K562 (cell line): ENCODE measurements around the gene PRKD1. TPM values are rescaled to one million over a fixed set of nuclear protein-coding genes. Genes with fewer than 3 reads are reported as not detected.

Source experiments
- ATAC-seq: fragments of 200-7000 bp; cut with Tn5 transposase; 3 replicates; pipeline ENCODE4 v1.9.1; 2020; ENCODE audit warnings: moderate library complexity
- BruUV-seq: library from RNA; stranded (reverse); fragments of 400-500 nt; replicated peaks from 2 replicates; lab custom pipeline; 2021; lab: Mats Ljungman, UMichigan
- CTCF ChIA-PET: fragments of 300-600 bp; formaldehyde crosslinking; extraction: SDS; loops from one replicate; lab custom pipeline; 2021; ENCODE audit warnings: low intra/inter-chr PET ratio; lab: Yijun Ruan, JAX
- POLR2A ChIA-PET: fragments of 300-600, 350-650 bp; sonication (Branson Sonifier 250); formaldehyde crosslinking; extraction: SDS; loops from one replicate; lab custom pipeline; 2021; ENCODE audit warnings: antibody characterized with exemption, inconsistent platforms; lab: Yijun Ruan, JAX
- DNase-seq, 4 experiments: peaks; one replicate each; pipeline versions ENCODE4 v3.0.0 to v3.0.0-alpha.2; 2011 to 2018; ENCODE audit warnings: low spot score in 3 of 4, mixed read lengths in 3 of 4; ENCODE audit errors: extremely low read depth in 1 of 4
- FAIRE-seq: peaks from 2 replicates; lab custom pipeline; 2011; peaks lifted over from hg19 to GRCh38; lab: Jason Lieb, UNC
- H2AFZ ChIP-seq: 2 replicates; pipeline ENCODE4 v1.6.0; 2011; ENCODE audit warnings: low read depth, low read length, control low read depth, inconsistent platforms
- H3K27ac ChIP-seq: fragments of 200-600 bp; 3 replicates; pipeline ENCODE4 v1.8.0; 2011; ENCODE audit warnings: low read depth, mild to moderate bottlenecking, control low read depth, inconsistent platforms, low read length, moderate library complexity, mixed read lengths; ENCODE audit errors: extremely low read depth
- H3K27me3 ChIP-seq, 2 experiments: fragments of 300-600 bp in 1 of 2; 2 replicates in 1 of 2; 3 replicates in 1 of 2; pipeline versions ENCODE4 v1.6.0 to v1.8.0; 2011; ENCODE audit warnings: inconsistent platforms in 2 of 2, low read length in 2 of 2, mild to moderate bottlenecking in 1 of 2, mixed read lengths in 1 of 2, moderate library complexity in 1 of 2; ENCODE audit not compliant: control insufficient read depth in 2 of 2, insufficient read depth in 2 of 2
- H3K36me3 ChIP-seq: fragments of 300-600 bp; 3 replicates; pipeline ENCODE4 v1.8.0; 2011; ENCODE audit warnings: mild to moderate bottlenecking, low read length, inconsistent platforms; ENCODE audit not compliant: control insufficient read depth, insufficient read depth
- H3K4me1 ChIP-seq, 2 experiments: fragments of 200-600 bp in 1 of 2; replicated peaks in 1 of 2; 2 replicates in 1 of 2; 3 replicates in 1 of 2; pipeline versions ENCODE4 v1.5.1 to v1.8.0; 2011; ENCODE audit warnings: inconsistent platforms in 2 of 2, low read length in 2 of 2, mild to moderate bottlenecking in 1 of 2, mixed read lengths in 1 of 2, moderate library complexity in 1 of 2; ENCODE audit not compliant: control insufficient read depth in 2 of 2, insufficient read depth in 2 of 2
- H3K4me2 ChIP-seq: 2 replicates; pipeline ENCODE4 v1.6.1; 2011; ENCODE audit warnings: low read length, control low read depth, inconsistent platforms, mixed read lengths; ENCODE audit not compliant: insufficient read depth
- H3K4me3 ChIP-seq: fragments of 200-600 bp; sonication (generic), shearing (Covaris generic); 2 replicates; pipeline ENCODE4 v1.5.1; 2016; ENCODE audit warnings: control low read depth, inconsistent platforms
- H3K79me2 ChIP-seq: fragments of 200-600 bp; 3 replicates; pipeline ENCODE4 v1.8.0; 2011; ENCODE audit warnings: low read length, inconsistent platforms; ENCODE audit not compliant: control insufficient read depth, insufficient read depth
- H3K9ac ChIP-seq, 2 experiments: 2 replicates each; pipeline versions ENCODE4 v1.6.0 to v1.6.1; 2011; ENCODE audit warnings: low read depth in 2 of 2, low read length in 2 of 2, control low read depth in 1 of 2, inconsistent platforms in 1 of 2, mild to moderate bottlenecking in 1 of 2, mixed read lengths in 1 of 2; ENCODE audit not compliant: insufficient read depth in 1 of 2
- H3K9me1 ChIP-seq: one replicate; pipeline ENCODE4 v1.6.0; 2011; ENCODE audit warnings: inconsistent platforms, mild to moderate bottlenecking, low read length, moderate library complexity; ENCODE audit not compliant: control insufficient read depth, insufficient read depth
- H3K9me3 ChIP-seq: replicated peaks from 2 replicates; pipeline ENCODE4 v1.5.1; 2011; ENCODE audit warnings: low read depth, low read length, inconsistent platforms; ENCODE audit not compliant: control insufficient read depth, insufficient read depth
- H4K20me1 ChIP-seq: replicated peaks from 2 replicates; pipeline ENCODE4 v1.6.1; 2011; ENCODE audit warnings: low read length, inconsistent platforms, mixed read lengths; ENCODE audit not compliant: control insufficient read depth, insufficient read depth
- CGGBP1 ChIP-seq: fragments of 250-450 bp; sonication (Bioruptor Pico); IDR thresholded peaks from 2 replicates; pipeline ENCODE4 v1.9.0; 2021; ENCODE audit warnings: mild to moderate bottlenecking
- EZH2 ChIP-seq: IDR thresholded peaks from 2 replicates; pipeline ENCODE4 v1.6.1; 2012; ENCODE audit warnings: low read depth, mild to moderate bottlenecking, inconsistent platforms, low read length, borderline replicate concordance
- GTF2E2 ChIP-seq: fragments of 200-800 bp; sonication (Bioruptor generic); IDR thresholded peaks from 2 replicates; pipeline ENCODE4 v1.6.1; 2016; ENCODE audit warnings: missing genetic modification characterization, missing compliant biosample characterization
- RBM25 ChIP-seq: fragments of 200-400 bp; formaldehyde crosslinking; IDR thresholded peaks from 2 replicates; pipeline ENCODE4 v1.6.1; 2018; ENCODE audit warnings: low read length, low read depth, moderate library complexity; ENCODE audit not compliant: severe bottlenecking
- SAFB ChIP-seq: fragments of 200-400 bp; formaldehyde crosslinking; IDR thresholded peaks from 2 replicates; pipeline ENCODE4 v1.6.1; 2017; ENCODE audit warnings: low read depth, low read length, borderline replicate concordance
- SIRT6 ChIP-seq: IDR thresholded peaks from one replicate; pipeline ENCODE4 v1.6.1; 2012; ENCODE audit warnings: low read depth, mild to moderate bottlenecking, control low read depth, inconsistent platforms, low read length, moderate library complexity
- SMC3 ChIP-seq: conservative IDR thresholded peaks from 2 replicates; pipeline ENCODE4 v1.6.1; 2011; ENCODE audit warnings: low read depth, low read length, improper control_type of control experiment; ENCODE audit not compliant: insufficient read depth
- TFE3 ChIP-seq: fragments of 450-650 bp; formaldehyde crosslinking; IDR thresholded peaks from 2 replicates; pipeline ENCODE4 v1.4.0; 2020; ENCODE audit warnings: mild to moderate bottlenecking, mixed read lengths
- ZNF165 ChIP-seq: fragments of 250-450 bp; sonication (Bioruptor Pico); IDR thresholded peaks from 2 replicates; pipeline ENCODE4 v1.4.0; 2020; ENCODE audit warnings: borderline replicate concordance
- ZNF41 ChIP-seq: fragments of 250-450 bp; sonication (Bioruptor Pico); conservative IDR thresholded peaks from 2 replicates; pipeline ENCODE4 v1.4.0; 2020; ENCODE audit warnings: mild to moderate bottlenecking
- ZNF507 ChIP-seq: conservative IDR thresholded peaks from 2 replicates; pipeline ENCODE4 v1.6.1; 2017; ENCODE audit warnings: missing genetic modification characterization, missing compliant biosample characterization
- WGBS: fragments of 100-300 bp; shearing (Covaris generic); methylation state at CpG from one replicate; pipeline ENCODE4 v1.1.6; 2016; ENCODE audit warnings: low coverage, mixed read lengths; ENCODE audit not compliant: insufficient coverage; ENCODE audit errors: missing lambda C conversion rate; 5-methylcytosine and 5-hydroxymethylcytosine counted together
- in situ Hi-C: fragments of 300-500 bp; cut with MboI; formaldehyde crosslinking; loops from 4 replicates; pipeline ENCODE4 v1.15.0; 2018; ENCODE audit warnings: inconsistent platforms, mixed read lengths
- intact Hi-C: fragments of 100-400 bp; cut with micrococcal nuclease; formaldehyde crosslinking; loops from 2 replicates; pipeline ENCODE4 v1.14.2; 2022
- polyA plus RNA-seq, 8 experiments: library from polyadenylated mRNA; depleted of rRNA in 4 of 8; stranded (reverse) in 5 of 8; unstranded in 3 of 8; fragments of >200 nt; fragmentation: Nextera tagmentation in 2 of 8; fragmentation: Illumina TruSeq in 1 of 8; extraction: Ambion mirVana in 2 of 8; extraction: Trizol in 1 of 8; gene quantifications; 2 replicates each; pipeline versions ENCODE4 v1.2.1 to v1.2.3, GENCODE V29; 2011 to 2014; ENCODE audit warnings: inconsistent platforms in 1 of 8, missing spikeins in 1 of 8
- total RNA-seq, 7 experiments: library from RNA; depleted of rRNA in 6 of 7; stranded (reverse); fragments of >200 nt in 6 of 7; fragmentation: Illumina TruSeq in 2 of 7; extraction: Trizol in 2 of 7; gene quantifications; 2 replicates each; pipeline versions ENCODE4 v1.2.1 to v1.2.3, GENCODE V29; 2011 to 2021; ENCODE audit warnings: low replicate concordance in 1 of 7
- TF ChIP-seq, protein P1 (sequence below): sonication (generic); formaldehyde crosslinking; IDR thresholded peaks from 2 replicates; pipeline ENCODE4 v1.9.0; 2022; ENCODE audit warnings: mild to moderate bottlenecking, missing genetic modification reagents

PRKD1 gene
- total and polyA plus RNA-seq, 9 of the 15 experiments (the other 6 are each of a cell fraction or from before 2014, with no cell fraction given), result 0.04 to 0.25 (median 0.13) TPM; not detected in 1

DNA sequence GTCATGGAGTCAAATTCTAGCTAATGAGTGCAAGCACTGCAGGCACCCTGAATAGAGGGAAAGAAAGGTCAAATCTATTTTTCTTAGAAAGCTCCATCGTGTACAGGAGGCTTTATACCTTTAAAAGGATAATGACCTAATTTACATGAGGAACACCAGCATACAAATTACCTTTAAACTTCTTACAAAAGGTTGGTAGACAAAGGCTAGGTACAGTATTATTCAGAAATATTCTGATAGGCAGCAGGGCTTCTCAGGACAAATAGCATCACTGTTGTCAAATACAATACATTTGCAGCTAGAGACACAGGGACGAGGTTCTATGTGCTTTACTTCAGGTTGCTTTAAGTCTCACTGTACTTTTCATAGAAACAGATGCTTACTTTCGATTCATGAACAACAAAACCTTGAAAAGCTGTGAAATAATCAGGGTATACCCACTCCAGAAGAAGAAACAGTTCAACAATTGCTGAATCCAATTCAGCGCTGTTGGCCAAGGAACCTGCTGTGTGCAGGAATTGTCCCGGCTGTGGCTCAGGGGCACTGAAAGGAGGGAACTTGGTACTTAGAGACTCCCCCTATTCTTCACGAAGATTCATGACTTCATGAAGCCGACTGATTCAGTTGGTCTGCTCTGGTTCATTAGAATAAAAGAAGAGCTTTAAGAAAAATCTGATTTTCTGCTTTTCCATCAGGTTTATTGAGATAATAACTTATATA is 252.9 kb downstream of the PRKD1 start (continued):
- TF ChIP-seq EZH2, result no peak

DNA sequence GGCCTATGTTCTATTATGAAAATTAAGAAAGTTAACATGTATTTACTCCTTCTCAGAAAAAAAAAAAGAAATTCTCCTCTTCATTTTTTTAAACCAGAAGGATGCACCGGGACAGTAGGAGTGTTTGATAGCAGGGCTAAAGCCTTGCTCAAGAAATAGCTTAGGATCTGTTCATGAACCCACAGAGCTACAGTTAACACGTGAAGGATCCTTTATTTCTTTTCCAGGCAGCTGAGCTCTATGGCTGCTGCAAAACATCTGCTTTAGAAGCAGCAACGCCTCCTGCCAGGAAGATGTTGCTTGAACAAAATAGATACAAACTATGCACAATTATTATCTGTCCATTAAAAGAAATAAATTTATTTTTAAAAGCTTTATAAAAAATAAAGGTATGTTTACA is 254.8 kb downstream of the PRKD1 start:
- Histone ChIP-seq H3K9me3 (no peaks in the 10 kb centered on the region), H2AFZ (no peak overlapping the region), H3K79me2 (no peaks in the 10 kb centered on the region), H3K36me3 (no peaks in the 10 kb centered on the region), H3K4me3 (no peak overlapping the region), H3K4me1 (no peaks in the 10 kb centered on the region), H3K27me3 (no peaks in the 10 kb centered on the region), H3K9me1 (no peaks in the 10 kb centered on the region), H4K20me1 (no peaks in the 10 kb centered on the region), H3K9ac (no peak overlapping the region), H3K4me2 (no peak overlapping the region), H3K27ac (no peak overlapping the region)
- CTCF ChIA-PET, result no interaction called here
- intact Hi-C loops (no loop called here), in situ Hi-C loops (no loop called here)
- DNase-seq (no peak), FAIRE-seq (no peak), ATAC-seq (no peak)
- POLR2A ChIA-PET, result no interaction called here
- no peak for TF ChIP-seq SIRT6
- WGBS, result 40% methylated on average over 3 of the region's 3 CpGs
- no TSS peak for BruUV-seq

DNA sequence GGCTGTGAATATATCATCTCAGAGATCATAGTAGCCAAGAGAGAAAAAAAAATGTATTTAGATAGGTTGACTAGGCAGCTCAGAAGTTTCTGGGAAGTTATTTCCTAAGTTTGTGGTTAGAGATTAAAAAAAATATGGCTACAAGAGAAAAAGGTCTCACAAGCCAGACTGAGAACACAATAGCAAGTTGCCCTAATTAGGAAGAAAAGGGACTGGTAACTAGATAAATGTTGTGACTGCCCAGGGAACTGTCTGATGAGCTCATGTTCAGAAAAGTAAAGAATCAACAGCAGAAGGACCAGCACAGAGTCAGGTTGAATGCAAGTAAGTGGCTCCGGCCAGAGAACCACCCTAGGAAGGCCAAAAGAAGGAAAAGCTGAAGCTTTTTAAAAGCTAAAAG is 256.6 kb downstream of the PRKD1 start:
- BruUV-seq, result no TSS peak
- DNase-seq (no peak), ATAC-seq (no peak), FAIRE-seq (no peak)
- intact Hi-C loops (no loop called here), in situ Hi-C loops (no loop called here)
- H3K4me1 ChIP-seq, result no peaks in the 10 kb centered on the region
- H3K9me1 ChIP-seq, result no peaks in the 10 kb centered on the region
- H3K27me3 ChIP-seq, result no peaks in the 10 kb centered on the region
- H3K79me2 ChIP-seq, result no peaks in the 10 kb centered on the region
- H3K36me3 ChIP-seq, result no peaks in the 10 kb centered on the region
- H3K9ac ChIP-seq, result no peak overlapping the region
- H3K27ac ChIP-seq, result no peak overlapping the region
- ChIA-PET POLR2A (no interaction called here), CTCF (no interaction called here)
- no peaks in the 10 kb centered on the region for H3K9me3 ChIP-seq
- H4K20me1 ChIP-seq, result no peaks in the 10 kb centered on the region
- WGBS, result 67% methylated on average over 1 of the region's 1 CpG
- H2AFZ ChIP-seq, result no peak overlapping the region
- H3K4me3 ChIP-seq, result no peak overlapping the region
- no peak overlapping the region for H3K4me2 ChIP-seq
- TF ChIP-seq ZNF507, result no peak
- no peak for TF ChIP-seq TFE3 (CRISPR knock-in tag)
- TF ChIP-seq SMC3, result no peak
- TF ChIP-seq GTF2E2 (tag), result no peak
- no peak for TF ChIP-seq CGGBP1 (CRISPR knock-in tag)
- no peak for TF ChIP-seq RBM25
- TF ChIP-seq ZNF41 (CRISPR knock-in tag), result no peak
- TF ChIP-seq SAFB, result no peak
- TF ChIP-seq, protein P1, sequence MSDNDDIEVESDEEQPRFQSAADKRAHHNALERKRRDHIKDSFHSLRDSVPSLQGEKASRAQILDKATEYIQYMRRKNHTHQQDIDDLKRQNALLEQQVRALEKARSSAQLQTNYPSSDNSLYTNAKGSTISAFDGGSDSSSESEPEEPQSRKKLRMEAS (CRISPR knock-in tag), result no peak
- no peak for TF ChIP-seq ZNF165 (CRISPR knock-in tag)
